KMS-11 (cell line): Measurements from ENCODE around the gene SUPT5H.

Source experiments
- H2AFZ ChIP-seq: fragments of 200-600 bp; sonication (generic); 2 replicates; pipeline ENCODE4 v1.6.1; 2016; ENCODE audit warnings: antibody characterized with exemption, mixed run types, low read depth
- H3K27ac ChIP-seq: fragments of 200-600 bp; sonication (generic); 2 replicates; pipeline ENCODE4 v1.6.1; 2016; ENCODE audit warnings: mild to moderate bottlenecking, mixed run types
- H3K27me3 ChIP-seq: fragments of 200-600 bp; sonication (generic); 2 replicates; pipeline ENCODE4 v1.6.1; 2017; ENCODE audit warnings: mild to moderate bottlenecking, low read depth, mixed run types, moderate library complexity; ENCODE audit not compliant: insufficient read depth
- H3K36me3 ChIP-seq: fragments of 200-600 bp; sonication (generic); 2 replicates; pipeline ENCODE4 v1.6.1; 2017; ENCODE audit warnings: mild to moderate bottlenecking, mixed run types; ENCODE audit not compliant: insufficient read depth
- H3K4me1 ChIP-seq: fragments of 200-600 bp; sonication (generic); 2 replicates; pipeline ENCODE4 v1.6.1; 2016; ENCODE audit warnings: mild to moderate bottlenecking, low read depth, mixed run types; ENCODE audit not compliant: poor library complexity, severe bottlenecking
- H3K4me2 ChIP-seq: fragments of 200-600 bp; sonication (generic); 2 replicates; pipeline ENCODE4 v1.7.0; 2016; ENCODE audit warnings: mild to moderate bottlenecking, mixed run types
- H3K4me3 ChIP-seq: fragments of 200-600 bp; sonication (generic); IDR thresholded peaks from 2 replicates; pipeline ENCODE4 v1.6.1; 2017; ENCODE audit warnings: low read depth, low read length, mixed read lengths; ENCODE audit not compliant: insufficient read depth
- H3K79me2 ChIP-seq: fragments of 200-600 bp; sonication (generic); 2 replicates; pipeline ENCODE4 v1.6.1; 2016; ENCODE audit warnings: low read depth, mixed run types; ENCODE audit not compliant: insufficient read depth
- H3K9ac ChIP-seq: fragments of 200-600 bp; sonication (generic); 2 replicates; pipeline ENCODE4 v1.6.1; 2016; ENCODE audit warnings: mild to moderate bottlenecking, mixed run types
- H4K20me1 ChIP-seq: fragments of 200-600 bp; sonication (generic); 2 replicates; pipeline ENCODE4 v1.6.1; 2016; ENCODE audit warnings: mild to moderate bottlenecking, mixed run types; ENCODE audit not compliant: insufficient read depth
- TF ChIP-seq, protein P1 (sequence below): fragments of 200-600 bp; sonication (generic); conservative IDR thresholded peaks from 2 replicates; pipeline ENCODE4 v1.6.1; 2017; ENCODE audit warnings: low read depth, mild to moderate bottlenecking, antibody characterized with exemption, low read length, moderate library complexity, mixed read lengths

The SUPT5H gene

GRCh38 chr19:39433480-39434079, 11.8 kb upstream of the SUPT5H start:
- peaks cover 27% of the 10 kb centered on the region; the same call in 1 of the 2 replicates for H3K36me3 ChIP-seq
- H4K20me1 ChIP-seq = no peaks in the 10 kb centered on the region
- no peak overlapping the region for H3K4me3 ChIP-seq
- peaks cover 23% of the 10 kb centered on the region for H3K79me2 ChIP-seq
- TF ChIP-seq, protein P1, sequence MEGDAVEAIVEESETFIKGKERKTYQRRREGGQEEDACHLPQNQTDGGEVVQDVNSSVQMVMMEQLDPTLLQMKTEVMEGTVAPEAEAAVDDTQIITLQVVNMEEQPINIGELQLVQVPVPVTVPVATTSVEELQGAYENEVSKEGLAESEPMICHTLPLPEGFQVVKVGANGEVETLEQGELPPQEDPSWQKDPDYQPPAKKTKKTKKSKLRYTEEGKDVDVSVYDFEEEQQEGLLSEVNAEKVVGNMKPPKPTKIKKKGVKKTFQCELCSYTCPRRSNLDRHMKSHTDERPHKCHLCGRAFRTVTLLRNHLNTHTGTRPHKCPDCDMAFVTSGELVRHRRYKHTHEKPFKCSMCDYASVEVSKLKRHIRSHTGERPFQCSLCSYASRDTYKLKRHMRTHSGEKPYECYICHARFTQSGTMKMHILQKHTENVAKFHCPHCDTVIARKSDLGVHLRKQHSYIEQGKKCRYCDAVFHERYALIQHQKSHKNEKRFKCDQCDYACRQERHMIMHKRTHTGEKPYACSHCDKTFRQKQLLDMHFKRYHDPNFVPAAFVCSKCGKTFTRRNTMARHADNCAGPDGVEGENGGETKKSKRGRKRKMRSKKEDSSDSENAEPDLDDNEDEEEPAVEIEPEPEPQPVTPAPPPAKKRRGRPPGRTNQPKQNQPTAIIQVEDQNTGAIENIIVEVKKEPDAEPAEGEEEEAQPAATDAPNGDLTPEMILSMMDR = no peak
- no peak overlapping the region for H2AFZ ChIP-seq
- H3K4me2 ChIP-seq = peak overlapping the region; percentile 100
- no peak overlapping the region for H3K9ac ChIP-seq
- no peaks in the 10 kb centered on the region for H3K27me3 ChIP-seq
- H3K4me1 ChIP-seq = peaks cover 54% of the 10 kb centered on the region
- H3K27ac ChIP-seq = peak overlapping the region; percentile 75; the same call in 1 of the 2 replicates

DNA sequence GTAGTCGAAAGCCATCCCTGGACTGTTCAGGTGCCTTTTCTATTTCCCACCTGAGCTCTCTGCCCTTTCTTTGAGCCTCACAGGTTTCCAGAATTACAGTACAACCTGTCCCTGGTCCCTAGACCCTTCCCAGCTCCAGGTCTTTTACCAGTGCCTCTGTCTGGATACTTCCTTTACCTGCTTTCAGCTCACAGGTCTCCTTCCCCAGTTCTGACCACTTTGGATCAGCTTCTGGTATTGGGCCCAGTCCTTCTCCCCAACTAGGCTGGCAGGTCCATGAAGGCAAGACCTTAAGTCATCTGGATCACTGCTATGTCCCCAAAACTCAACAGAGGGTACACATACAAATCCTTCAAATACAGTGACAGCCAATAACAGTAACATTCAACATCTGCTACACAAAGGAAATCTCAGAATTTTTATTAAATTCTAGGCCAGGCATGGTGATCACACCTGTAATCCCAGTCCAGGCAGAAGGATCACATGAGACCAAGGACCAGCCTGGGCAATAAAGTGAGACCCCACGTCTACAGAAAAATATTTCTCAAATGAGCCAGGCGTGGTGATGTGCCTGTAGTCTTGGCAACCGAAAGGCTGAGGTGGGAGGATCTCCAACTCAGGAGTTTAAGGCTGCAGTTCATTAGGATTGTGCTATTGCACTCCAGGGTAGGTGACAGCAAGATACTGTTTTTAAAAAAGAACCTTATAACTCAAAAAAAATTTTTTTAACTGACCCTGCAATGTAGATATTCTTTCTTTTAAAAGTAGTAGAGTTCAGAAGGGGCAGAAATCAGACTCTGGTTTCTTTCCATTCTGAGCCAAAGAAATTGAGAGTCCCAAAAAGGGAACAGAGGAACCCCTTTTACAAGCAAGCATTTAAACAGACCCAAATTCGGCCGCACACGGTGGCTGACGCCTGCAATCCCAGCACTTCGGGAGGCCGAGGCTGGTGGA, 11.0 kb upstream of the SUPT5H start:
- no peaks in the 10 kb centered on the region for H4K20me1 ChIP-seq
- H3K4me1 ChIP-seq = peaks cover 54% of the 10 kb centered on the region
- peak overlapping the region; percentile 75 for H3K27ac ChIP-seq
- no peak overlapping the region for H2AFZ ChIP-seq
- H3K9ac ChIP-seq = peak overlapping the region; percentile 97
- TF ChIP-seq, protein P1 = no peak
- no peak overlapping the region for H3K4me3 ChIP-seq
- peak overlapping the region; percentile 100 for H3K4me2 ChIP-seq
- H3K79me2 ChIP-seq = peaks cover 23% of the 10 kb centered on the region
- H3K27me3 ChIP-seq = no peaks in the 10 kb centered on the region
- peaks cover 27% of the 10 kb centered on the region; the same call in 1 of the 2 replicates for H3K36me3 ChIP-seq

- H3K27me3 ChIP-seq = no peaks in the 10 kb centered on the region
- no peaks in the 10 kb centered on the region for H4K20me1 ChIP-seq
- peak within 1 kb of the TSS; percentile 100 for H3K4me2 ChIP-seq
- H3K4me3 ChIP-seq = no peak within 1 kb of the TSS
- H3K36me3 ChIP-seq = peaks cover 27% of the 10 kb centered on the region; the same call in 1 of the 2 replicates
- peak within 1 kb of the TSS; percentile 80; the same call in 1 of the 2 replicates for H2AFZ ChIP-seq
- TF ChIP-seq, protein P1 = no peak
- H3K79me2 ChIP-seq = peaks cover 23% of the 10 kb centered on the region
- H3K9ac ChIP-seq = peak within 1 kb of the TSS; percentile 97
- H3K27ac ChIP-seq = peak within 1 kb of the TSS; percentile 75
- peaks cover 50% of the 10 kb centered on the region for H3K4me1 ChIP-seq
Measured at GRCh38 chr19:39435499-39436349, 9.7 kb upstream of the SUPT5H start, which contains the start of gene RPS16. Gene RPS16 (minus strand): TSS chr19:39435949. CDS start chr19:39435895, 54 bp downstream.

- Histone ChIP-seq H2AFZ (peak overlapping the region; percentile 80; the same call in 1 of the 2 replicates), H3K9ac (peak overlapping the region; percentile 97), H3K4me1 (peaks cover 44% of the 10 kb centered on the region), H3K4me3 (no peak overlapping the region), H3K27me3 (no peaks in the 10 kb centered on the region), H3K79me2 (peaks cover 23% of the 10 kb centered on the region), H3K36me3 (peaks cover 27% of the 10 kb centered on the region; the same call in 1 of the 2 replicates), H3K4me2 (peak overlapping the region; percentile 100), H4K20me1 (no peaks in the 10 kb centered on the region), H3K27ac (peak overlapping the region; percentile 50)
- TF ChIP-seq, protein P1 = no peak
Measured at GRCh38 chr19:39436350-39436716, 9.0 kb upstream of the SUPT5H start.
